Stomach (tissue), 4 donors: ENCODE results near the gene PTPRE.

ENCODE experiments used
- POLR2A ChIP-seq, 4 donors: fragments of 450-650 bp; IDR thresholded peaks; one replicate each; pipeline ENCODE4 v1.6.1; 2016; ENCODE audit warnings: antibody characterized with exemption in 4 of 4, control low read depth in 2 of 4, mild to moderate bottlenecking in 1 of 4, moderate library complexity in 1 of 4
- POLR2AphosphoS5 ChIP-seq, 3 donors: sonication (generic); formaldehyde crosslinking; IDR thresholded peaks; one replicate each; pipeline ENCODE4 v1.6.1; 2016; ENCODE audit warnings: antibody characterized with exemption in 3 of 3

GRCh38 chr10:128070161-128070560 is 163.3 kb downstream of the PTPRE start:
- TF ChIP-seq POLR2A (IDR thresholded peaks at IDR 0.05) (no peak), POLR2AphosphoS5 (IDR thresholded peaks at IDR 0.05) (no peak)
